Activated T-cell treated with anti-CD3 and anti-CD28 coated beads, Interleukin-2, amount 50 U/mL, for 4 hours (primary cell): Measurements from ENCODE around the gene UFSP1. TPM values are rescaled to one million over a fixed set of nuclear protein-coding genes. Genes with fewer than 3 reads are reported as not detected.

Source experiments
- ATAC-seq, 2 donors: fragments of 200-7000 bp; cut with Tn5 transposase; one replicate each; pipeline ENCODE4 v1.10.0; 2021
- DNase-seq: peaks from one replicate; pipeline ENCODE4 v3.0.0-alpha.2; 2020
- H3K27me3 Mint-ChIP-seq: one replicate; pipeline ENCODE4 v1.8.0; 2021; ENCODE audit warnings: low read depth, mixed read lengths
- H3K36me3 Mint-ChIP-seq: one replicate; pipeline ENCODE4 v1.8.0; 2022; ENCODE audit warnings: mixed read lengths; ENCODE audit not compliant: insufficient read depth
- H3K4me1 Mint-ChIP-seq: one replicate; pipeline ENCODE4 v1.8.0; 2021; ENCODE audit warnings: low read depth, mixed read lengths
- H3K4me3 Mint-ChIP-seq: one replicate; pipeline ENCODE4 v1.8.0; 2021; ENCODE audit warnings: mild to moderate bottlenecking, moderate library complexity, mixed read lengths
- H3K9me3 Mint-ChIP-seq: one replicate; pipeline ENCODE4 v1.8.0; 2021; ENCODE audit warnings: mixed read lengths
- total RNA-seq, 3 donors: library from RNA; stranded (reverse); gene quantifications; one replicate each; pipeline ENCODE4 v1.2.1, GENCODE V29; 2021

Gene UFSP1
- total RNA-seq, 3 donors from 2014 or later, result 3.7 to 5.1 (median 4.6) TPM

GRCh38 chr7:100891568-100892247 is 2.2 kb upstream of the UFSP1 start:
- H3K4me1 Mint-ChIP-seq, result peaks cover 36% of the 10 kb centered on the region
- peak overlapping the region; percentile 65 for H3K4me3 Mint-ChIP-seq

GRCh38 chr7:100890653-100891567 is 1.4 kb upstream of the UFSP1 start:
- Mint-ChIP-seq H3K4me3 (peak overlapping the region; percentile 80), H3K36me3 (peaks cover 27% of the 10 kb centered on the region), H3K4me1 (peaks cover 35% of the 10 kb centered on the region), H3K9me3 (no peaks in the 10 kb centered on the region), H3K27me3 (peaks cover 27% of the 10 kb centered on the region)
- no peak for ATAC-seq
- DNase-seq, result no peak

More at GRCh38 chr7:100891568-100892247, 2.2 kb upstream of the UFSP1 start:
- no peaks in the 10 kb centered on the region for H3K9me3 Mint-ChIP-seq
- peaks cover 19% of the 10 kb centered on the region for H3K36me3 Mint-ChIP-seq
- DNase-seq, result no peak
- no peak for ATAC-seq
- H3K27me3 Mint-ChIP-seq, result peaks cover 33% of the 10 kb centered on the region

GRCh38 chr7:100888291-100888987 is 1.1 kb downstream of the UFSP1 start:
- no peak for ATAC-seq
- H3K27me3 Mint-ChIP-seq, result peaks cover 17% of the 10 kb centered on the region
- no peak for DNase-seq
- H3K4me1 Mint-ChIP-seq, result peaks cover 37% of the 10 kb centered on the region
- H3K9me3 Mint-ChIP-seq, result no peaks in the 10 kb centered on the region
- peaks cover 49% of the 10 kb centered on the region for H3K36me3 Mint-ChIP-seq
- peak overlapping the region; percentile 79 for H3K4me3 Mint-ChIP-seq

GRCh38 chr7:100887516-100888290 is 1.8 kb downstream of the UFSP1 start:
- DNase-seq (no peak), ATAC-seq (no peak)
- H3K4me1 Mint-ChIP-seq, result peaks cover 38% of the 10 kb centered on the region
- peak overlapping the region; percentile 79 for H3K4me3 Mint-ChIP-seq
- H3K9me3 Mint-ChIP-seq, result no peaks in the 10 kb centered on the region
- H3K36me3 Mint-ChIP-seq, result peaks cover 54% of the 10 kb centered on the region
- H3K27me3 Mint-ChIP-seq, result peaks cover 13% of the 10 kb centered on the region

GRCh38 chr7:100886936-100887515 is 2.5 kb downstream of the UFSP1 start:
- DNase-seq, result no peak
- H3K4me3 Mint-ChIP-seq, result peak overlapping the region; percentile 79
- no peak for ATAC-seq
- peaks cover 38% of the 10 kb centered on the region for H3K4me1 Mint-ChIP-seq
- H3K9me3 Mint-ChIP-seq, result no peaks in the 10 kb centered on the region
- peaks cover 58% of the 10 kb centered on the region for H3K36me3 Mint-ChIP-seq
- peaks cover 6% of the 10 kb centered on the region for H3K27me3 Mint-ChIP-seq

- ATAC-seq (no peak), DNase-seq (no peak)
- Mint-ChIP-seq H3K4me3 (peak overlapping the region; percentile 19), H3K4me1 (peaks cover 35% of the 10 kb centered on the region), H3K27me3 (peaks cover under 1% of the 10 kb centered on the region), H3K36me3 (peaks cover 64% of the 10 kb centered on the region), H3K9me3 (no peaks in the 10 kb centered on the region)
Observed at GRCh38 chr7:100886142-100886935, 3.2 kb downstream of the UFSP1 start.

- DNase-seq (no peak), ATAC-seq (no peak)
- peaks cover 35% of the 10 kb centered on the region for H3K4me1 Mint-ChIP-seq
- H3K9me3 Mint-ChIP-seq, result no peaks in the 10 kb centered on the region
- peaks cover 69% of the 10 kb centered on the region for H3K36me3 Mint-ChIP-seq
- H3K4me3 Mint-ChIP-seq, result peak overlapping the region; percentile 22
- no peaks in the 10 kb centered on the region for H3K27me3 Mint-ChIP-seq
Observed at GRCh38 chr7:100885440-100886141, 3.9 kb downstream of the UFSP1 start.

GRCh38 chr7:100884736-100885439 is 4.6 kb downstream of the UFSP1 start:
- ATAC-seq (no peak), DNase-seq (no peak)
- Mint-ChIP-seq H3K36me3 (peaks cover 72% of the 10 kb centered on the region), H3K4me1 (peaks cover 35% of the 10 kb centered on the region), H3K27me3 (no peaks in the 10 kb centered on the region), H3K4me3 (peak overlapping the region; percentile 65), H3K9me3 (no peaks in the 10 kb centered on the region)

GRCh38 chr7:100882785-100883526 is 6.6 kb downstream of the UFSP1 start:
- Mint-ChIP-seq H3K27me3 (no peaks in the 10 kb centered on the region), H3K4me1 (peaks cover 45% of the 10 kb centered on the region), H3K9me3 (no peaks in the 10 kb centered on the region), H3K4me3 (peak overlapping the region; percentile 16), H3K36me3 (peaks cover 74% of the 10 kb centered on the region)
- DNase-seq (no peak), ATAC-seq (no peak)

GRCh38 chr7:100882201-100882600 is 7.3 kb downstream of the UFSP1 start:
- Mint-ChIP-seq H3K36me3 (peaks cover 67% of the 10 kb centered on the region), H3K4me1 (peaks cover 42% of the 10 kb centered on the region), H3K4me3 (no peak overlapping the region), H3K27me3 (no peaks in the 10 kb centered on the region), H3K9me3 (no peaks in the 10 kb centered on the region)
- DNase-seq, result no peak
- ATAC-seq, result no peak

GRCh38 chr7:100881136-100881535 is 8.4 kb downstream of the UFSP1 start:
- ATAC-seq, result no peak
- DNase-seq, result no peak
- Mint-ChIP-seq H3K36me3 (peaks cover 62% of the 10 kb centered on the region), H3K27me3 (no peaks in the 10 kb centered on the region), H3K4me3 (no peak overlapping the region), H3K4me1 (peaks cover 41% of the 10 kb centered on the region), H3K9me3 (no peaks in the 10 kb centered on the region)
